Smooth muscle cell (in vitro differentiated cells): ENCODE data around the gene PLCZ1. TPM values are rescaled to one million over a fixed set of nuclear protein-coding genes. Genes with fewer than 3 reads are reported as not detected.

Experiments
- DNase-seq: peaks from one replicate; lab custom pipeline; 2025; ENCODE audit not compliant: unreplicated experiment; lab: John Stamatoyannopoulos, UW
- H2AFZ ChIP-seq: fragments of 200-600 bp; sonication (generic); 2 replicates; pipeline ENCODE4 v1.6.0; 2016; ENCODE audit warnings: antibody characterized with exemption, low read depth, mild to moderate bottlenecking
- H3F3A ChIP-seq: fragments of 200-600 bp; sonication (generic); 2 replicates; pipeline ENCODE4 v1.6.0; 2017; ENCODE audit warnings: antibody characterized with exemption, low read depth
- H3K27ac ChIP-seq: fragments of 200-600 bp; sonication (generic); 2 replicates; pipeline ENCODE4 v1.5.1; 2016; ENCODE audit warnings: low read depth, mild to moderate bottlenecking
- H3K27me3 ChIP-seq: fragments of 200-600 bp; sonication (generic); 2 replicates; pipeline ENCODE4 v1.6.1; 2016; ENCODE audit warnings: low read depth, mild to moderate bottlenecking
- H3K36me3 ChIP-seq: fragments of 200-600 bp; sonication (generic); 2 replicates; pipeline ENCODE4 v1.5.1; 2016; ENCODE audit warnings: low read depth
- H3K4me1 ChIP-seq: fragments of 200-600 bp; sonication (generic); 2 replicates; pipeline ENCODE4 v1.5.1; 2016; ENCODE audit warnings: low read depth
- H3K4me2 ChIP-seq: fragments of 200-600 bp; sonication (generic); 2 replicates; pipeline ENCODE4 v1.6.0; 2016; ENCODE audit warnings: mild to moderate bottlenecking
- H3K4me3 ChIP-seq: fragments of 200-600 bp; sonication (generic); 2 replicates; pipeline ENCODE4 v1.5.1; 2016; ENCODE audit warnings: mild to moderate bottlenecking
- H3K79me2 ChIP-seq: fragments of 200-600 bp; sonication (generic); 2 replicates; pipeline ENCODE4 v1.6.0; 2016; ENCODE audit warnings: low read depth, mild to moderate bottlenecking
- H3K9ac ChIP-seq: fragments of 200-600 bp; sonication (generic); 2 replicates; pipeline ENCODE4 v1.6.0; 2016; ENCODE audit warnings: low read depth
- H3K9me3 ChIP-seq: fragments of 200-600 bp; sonication (generic); replicated peaks from 2 replicates; pipeline ENCODE4 v1.5.1; 2016; ENCODE audit warnings: low read depth
- H4K20me1 ChIP-seq: fragments of 200-600 bp; sonication (generic); 2 replicates; pipeline ENCODE4 v1.6.0; 2016; ENCODE audit warnings: low read depth
- CTCF ChIP-seq: fragments of 200-600 bp; sonication (generic); IDR thresholded peaks from 2 replicates; pipeline ENCODE4 v1.5.1; 2017; ENCODE audit warnings: borderline replicate concordance, mild to moderate bottlenecking, antibody characterized with exemption; ENCODE audit not compliant: insufficient read depth, poor library complexity, severe bottlenecking
- WGBS: methylation state at CpG from one replicate; pipeline ENCODE4 v1.1.7; 2016; ENCODE audit warnings: low lambda C conversion rate; 5-methylcytosine and 5-hydroxymethylcytosine counted together
- polyA plus RNA-seq: library from polyadenylated mRNA; unstranded; fragments of >200 nt; fragmentation: Nextera tagmentation; extraction: Ambion mirVana; gene quantifications from 2 replicates; pipeline ENCODE4 v1.2.1, GENCODE V29; 2016
- total RNA-seq: library from RNA; depleted of rRNA; stranded (reverse); fragments of >200 nt; gene quantifications from 2 replicates; pipeline ENCODE4 v1.2.3, GENCODE V29; 2014

The PLCZ1 gene
- total and polyA plus RNA-seq, 2 experiments from 2014 or later, result not detected

GRCh38 chr12:18720690-18721089 lies 17.1 kb downstream of the PLCZ1 start:
- Histone ChIP-seq H3K79me2 (no peaks in the 10 kb centered on the region), H2AFZ (no peak overlapping the region), H3K4me1 (no peaks in the 10 kb centered on the region), H3K36me3 (no peaks in the 10 kb centered on the region), H3K9ac (no peak overlapping the region), H3K4me2 (no peak overlapping the region), H3F3A (no peaks in the 10 kb centered on the region), H3K27ac (no peak overlapping the region), H3K27me3 (no peaks in the 10 kb centered on the region), H3K4me3 (no peak overlapping the region), H4K20me1 (no peaks in the 10 kb centered on the region), H3K9me3 (no peaks in the 10 kb centered on the region)
- no peak for DNase-seq
- no peak for TF ChIP-seq CTCF

- TF ChIP-seq CTCF, result no peak
- H3K27ac ChIP-seq, result no peak overlapping the region
- no peaks in the 10 kb centered on the region for H4K20me1 ChIP-seq
- no peak overlapping the region for H2AFZ ChIP-seq
- no peaks in the 10 kb centered on the region for H3F3A ChIP-seq
- H3K27me3 ChIP-seq, result no peaks in the 10 kb centered on the region
- no peaks in the 10 kb centered on the region for H3K4me1 ChIP-seq
- no peaks in the 10 kb centered on the region for H3K79me2 ChIP-seq
- no peak overlapping the region for H3K4me3 ChIP-seq
- H3K9ac ChIP-seq, result no peak overlapping the region
- no peaks in the 10 kb centered on the region for H3K9me3 ChIP-seq
- no peak for DNase-seq
- WGBS, result 74% methylated on average over 3 of the region's 3 CpGs
- no peak overlapping the region for H3K4me2 ChIP-seq
- H3K36me3 ChIP-seq, result no peaks in the 10 kb centered on the region
Observed at GRCh38 chr12:18719922-18720510, 17.8 kb downstream of the PLCZ1 start.

- Histone ChIP-seq H3K4me1 (no peaks in the 10 kb centered on the region), H3K27ac (peak overlapping the region; percentile 14), H3K27me3 (no peaks in the 10 kb centered on the region), H3K79me2 (no peaks in the 10 kb centered on the region), H3F3A (no peaks in the 10 kb centered on the region), H3K4me2 (no peak overlapping the region), H3K9ac (no peak overlapping the region), H3K4me3 (no peak overlapping the region), H2AFZ (no peak overlapping the region), H3K36me3 (no peaks in the 10 kb centered on the region), H4K20me1 (no peaks in the 10 kb centered on the region), H3K9me3 (no peaks in the 10 kb centered on the region)
- TF ChIP-seq CTCF, result no peak
- no peak for DNase-seq
Observed at GRCh38 chr12:18718462-18718861, 19.4 kb downstream of the PLCZ1 start.

- no peak overlapping the region for H3K9ac ChIP-seq
- H3K27ac ChIP-seq, result no peak overlapping the region
- WGBS, result 73% methylated on average over 1 of the region's 1 CpG
- no peaks in the 10 kb centered on the region for H3K27me3 ChIP-seq
- no peaks in the 10 kb centered on the region for H3K4me1 ChIP-seq
- no peaks in the 10 kb centered on the region for H3F3A ChIP-seq
- H3K79me2 ChIP-seq, result no peaks in the 10 kb centered on the region
- no peaks in the 10 kb centered on the region for H4K20me1 ChIP-seq
- no peak for DNase-seq
- H3K9me3 ChIP-seq, result no peaks in the 10 kb centered on the region
- no peak overlapping the region for H3K4me3 ChIP-seq
- H2AFZ ChIP-seq, result no peak overlapping the region
- H3K36me3 ChIP-seq, result no peaks in the 10 kb centered on the region
- H3K4me2 ChIP-seq, result no peak overlapping the region
- no peak for TF ChIP-seq CTCF
Observed at GRCh38 chr12:18716236-18716635, 21.6 kb downstream of the PLCZ1 start.
